ENCODE results near the gene COL24A1. TPM values are rescaled to one million over a fixed set of nuclear protein-coding genes. Genes with fewer than 3 reads are reported as not detected.

COL24A1 gene
- total RNA-seq, 1 experiment from 2014 or later = 0.35 TPM

DNA sequence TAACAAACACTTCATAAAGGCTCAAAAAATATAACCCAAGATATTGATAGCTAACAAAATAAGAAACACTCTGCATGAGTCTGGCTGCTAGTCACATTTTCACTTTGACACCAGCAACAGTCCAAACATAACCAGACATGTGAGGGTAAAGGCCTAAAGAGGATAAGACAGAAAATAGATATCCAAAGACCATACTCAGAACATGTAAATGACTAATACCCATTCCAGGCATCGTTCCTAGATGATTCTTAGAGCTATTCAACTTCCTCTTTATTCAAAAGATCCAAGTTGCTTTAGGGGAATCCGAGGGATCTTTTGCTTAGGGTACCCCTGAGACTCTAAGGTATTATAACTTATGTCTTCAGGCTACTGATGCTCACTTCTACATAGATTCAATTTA lies 5.1 kb downstream of the COL24A1 start:
- peaks cover 2% of the 10 kb centered on the region; the same call in 1 of the 2 replicates for H3K4me1 ChIP-seq (ENCODE audit: insufficient read depth, low read length)
- H3K9me3 ChIP-seq (ENCODE audit: control insufficient read depth, low read depth, low read length) = no peaks in the 10 kb centered on the region
- peaks cover 0 to 4% of the 10 kb centered on the region in 2 experiments; a peak in 1 of 5 replicates for H3K9me3 Mint-ChIP-seq
- H3K27me3 ChIP-seq (ENCODE audit: insufficient read depth, low read length) = peaks cover 24% of the 10 kb centered on the region
- H3K27ac ChIP-seq (ENCODE audit: insufficient read length, low read depth, low read length) = no peak overlapping the region
- WGBS (ENCODE audit: extremely low coverage, insufficient read length, low lambda C conversion rate) = no CpG with 5 or more reads among the region's 2 CpGs
- no peak overlapping the region for H2AK5ac ChIP-seq (ENCODE audit: insufficient read length, low read length)
- no peak overlapping the region for H2BK15ac ChIP-seq (ENCODE audit: low read depth, low read length)
- peaks cover 13% of the 10 kb centered on the region for H3K23me2 ChIP-seq (ENCODE audit: insufficient read length, low read depth, low read length, poor library complexity, severe bottlenecking)
- TF ChIP-seq, protein P1, sequence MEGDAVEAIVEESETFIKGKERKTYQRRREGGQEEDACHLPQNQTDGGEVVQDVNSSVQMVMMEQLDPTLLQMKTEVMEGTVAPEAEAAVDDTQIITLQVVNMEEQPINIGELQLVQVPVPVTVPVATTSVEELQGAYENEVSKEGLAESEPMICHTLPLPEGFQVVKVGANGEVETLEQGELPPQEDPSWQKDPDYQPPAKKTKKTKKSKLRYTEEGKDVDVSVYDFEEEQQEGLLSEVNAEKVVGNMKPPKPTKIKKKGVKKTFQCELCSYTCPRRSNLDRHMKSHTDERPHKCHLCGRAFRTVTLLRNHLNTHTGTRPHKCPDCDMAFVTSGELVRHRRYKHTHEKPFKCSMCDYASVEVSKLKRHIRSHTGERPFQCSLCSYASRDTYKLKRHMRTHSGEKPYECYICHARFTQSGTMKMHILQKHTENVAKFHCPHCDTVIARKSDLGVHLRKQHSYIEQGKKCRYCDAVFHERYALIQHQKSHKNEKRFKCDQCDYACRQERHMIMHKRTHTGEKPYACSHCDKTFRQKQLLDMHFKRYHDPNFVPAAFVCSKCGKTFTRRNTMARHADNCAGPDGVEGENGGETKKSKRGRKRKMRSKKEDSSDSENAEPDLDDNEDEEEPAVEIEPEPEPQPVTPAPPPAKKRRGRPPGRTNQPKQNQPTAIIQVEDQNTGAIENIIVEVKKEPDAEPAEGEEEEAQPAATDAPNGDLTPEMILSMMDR (conservative IDR thresholded peaks at IDR 0.05) = no peak
- no peak overlapping the region for H3K9ac ChIP-seq (ENCODE audit: extremely low read depth, insufficient read length, low read length)
- no peak overlapping the region for H2BK5ac ChIP-seq (ENCODE audit: insufficient read length, low read length)
- no peaks in the 10 kb centered on the region for H3K79me2 ChIP-seq (ENCODE audit: insufficient read depth, low read length)
- no peak overlapping the region for H2BK120ac ChIP-seq (ENCODE audit: low read depth, low read length, poor library complexity, severe bottlenecking)
- no peak overlapping the region for H2AFZ ChIP-seq (ENCODE audit: low read length)
- H3K4ac ChIP-seq (ENCODE audit: low read depth, low read length) = no peak overlapping the region
- H3K36me3 Mint-ChIP-seq (ENCODE audit: insufficient read depth in 1 of 3, low read depth in 3 of 3) = no peaks in the 10 kb centered on the region
- no peak overlapping the region for H4K8ac ChIP-seq (replicated peaks; ENCODE audit: insufficient read length, low read depth, low read length)
- no peak overlapping the region for H3K4me2 ChIP-seq (ENCODE audit: insufficient read depth, insufficient read length, low read length)
- H3T11ph ChIP-seq (ENCODE audit: low read length) = no peak overlapping the region
- no peak overlapping the region for H3K27ac Mint-ChIP-seq
- H2BK12ac ChIP-seq (ENCODE audit: insufficient read length, low read depth, low read length) = no peak overlapping the region
- no peak overlapping the region for H3K23ac ChIP-seq (ENCODE audit: insufficient read length, low read depth, low read length)
- H2BK20ac ChIP-seq (ENCODE audit: low read depth, low read length, poor library complexity, severe bottlenecking) = no peak overlapping the region
- no peaks in the 10 kb centered on the region for H3K79me1 ChIP-seq (ENCODE audit: insufficient read depth, low read depth, low read length, poor library complexity, severe bottlenecking)
- peaks cover 52% of the 10 kb centered on the region for H3K27me3 Mint-ChIP-seq (ENCODE audit: low read depth)
- no peaks in the 10 kb centered on the region for H4K20me1 ChIP-seq (ENCODE audit: control insufficient read depth, insufficient read depth, insufficient read length)
- no peak for DNase-seq
- H3K4me3 Mint-ChIP-seq = no peak overlapping the region
- H3K14ac ChIP-seq (ENCODE audit: insufficient read depth, low read length) = no peak overlapping the region
- no peak overlapping the region for H3K18ac ChIP-seq (ENCODE audit: insufficient read length, low read depth, low read length)
- peaks cover 9 to 17% of the 10 kb centered on the region in 2 experiments; a peak in 3 of 4 replicates for H3K4me1 Mint-ChIP-seq
- H4K5ac ChIP-seq (ENCODE audit: insufficient read length, low read depth, low read length) = no peak overlapping the region
- H4K91ac ChIP-seq (ENCODE audit: insufficient read length, low read depth, low read length) = no peak overlapping the region
- H3K56ac ChIP-seq (ENCODE audit: insufficient read length, low read depth, low read length) = no peak overlapping the region
